ENCODE data around the gene PTRHD1. TPM values are rescaled to one million over a fixed set of nuclear protein-coding genes. Genes with fewer than 3 reads are reported as not detected.
"Not testable (repeated sequence)": the region's sequence is repeated elsewhere in the genome, so short reads cannot be mapped to it uniquely, and the experiment has no call there.

The PTRHD1 gene
- total RNA-seq, 4 donors from 2014 or later, result 30.6 to 50.9 (median 40.5) TPM

GRCh38 chr2:24813691-24814137, 20.5 kb upstream of the PTRHD1 start:
- in situ Hi-C loops (cut with MboI; ENCODE audit: low pct_ligation_motif_present in 1 of 4, low pct_unique_long_range_greater_than_20kb in 1 of 4, low sequenced_read_pairs in 3 of 4), result no loop called here
- 98 to 100% methylated on average over 2 to 4 of the region's 4 CpGs for WGBS, 2 donors (ENCODE audit: low coverage in 1 of 2)

DNA sequence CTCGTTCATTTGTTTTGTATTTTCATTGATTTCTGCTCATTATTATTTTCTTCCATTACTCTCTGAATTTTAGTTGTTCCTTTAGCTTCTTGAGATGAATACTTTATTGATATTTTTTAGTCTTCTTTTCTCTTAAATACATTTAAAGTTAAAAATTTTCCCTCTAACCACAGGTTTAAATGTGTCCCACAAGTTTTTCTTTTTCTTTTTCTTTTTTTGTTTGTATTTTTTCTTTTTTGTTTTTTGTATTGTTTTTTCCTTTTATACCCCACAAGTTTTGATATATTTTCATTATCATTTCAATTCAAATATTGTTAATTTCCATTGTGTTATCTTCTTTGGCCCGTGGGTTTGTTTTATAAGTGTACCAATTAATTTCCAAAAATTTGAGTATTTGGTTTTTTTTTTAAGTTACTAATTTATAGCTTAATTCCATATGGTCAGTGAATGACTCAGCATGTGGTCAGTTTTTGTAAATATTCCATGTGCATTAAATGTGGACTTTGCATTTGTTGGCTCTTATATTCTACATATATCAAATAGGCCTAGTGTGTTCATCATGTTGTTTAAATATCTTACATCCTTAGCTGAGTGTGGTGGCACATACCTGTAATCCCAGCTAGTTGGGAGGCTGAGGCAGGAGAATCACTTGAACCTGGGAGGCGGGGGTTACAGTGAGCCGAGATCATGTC, 16.3 kb upstream of the PTRHD1 start:
- DNase-seq, result no peak
- Histone ChIP-seq H3K27ac (no peak overlapping the region), H3K27me3 (no peaks in the 10 kb centered on the region), H3K9me3 (no peaks in the 10 kb centered on the region), H3K36me3 (no peaks in the 10 kb centered on the region), H3K4me3 (no peak overlapping the region), H3K4me1 (peaks cover 0 to 19% (median 8%) of the 10 kb centered on the region in 4 donors)
- WGBS, 2 donors (ENCODE audit: low coverage in 1 of 2), result 84 to 92% methylated on average over 4 of the region's 4 CpGs
- intact Hi-C loops (cut with DNase I; ENCODE audit: low total_unique reads) (no loop called here), in situ Hi-C loops (cut with MboI; ENCODE audit: low pct_ligation_motif_present in 1 of 4, low pct_unique_long_range_greater_than_20kb in 1 of 4, low sequenced_read_pairs in 3 of 4) (no loop called here)
- TF ChIP-seq POLR2AphosphoS5 (IDR thresholded peaks at IDR 0.05) (no peak), POLR2A (IDR thresholded peaks at IDR 0.05) (no peak), EP300 (IDR thresholded peaks at IDR 0.05; ENCODE audit: low read depth) (no peak)
- TF ChIP-seq, protein P1, sequence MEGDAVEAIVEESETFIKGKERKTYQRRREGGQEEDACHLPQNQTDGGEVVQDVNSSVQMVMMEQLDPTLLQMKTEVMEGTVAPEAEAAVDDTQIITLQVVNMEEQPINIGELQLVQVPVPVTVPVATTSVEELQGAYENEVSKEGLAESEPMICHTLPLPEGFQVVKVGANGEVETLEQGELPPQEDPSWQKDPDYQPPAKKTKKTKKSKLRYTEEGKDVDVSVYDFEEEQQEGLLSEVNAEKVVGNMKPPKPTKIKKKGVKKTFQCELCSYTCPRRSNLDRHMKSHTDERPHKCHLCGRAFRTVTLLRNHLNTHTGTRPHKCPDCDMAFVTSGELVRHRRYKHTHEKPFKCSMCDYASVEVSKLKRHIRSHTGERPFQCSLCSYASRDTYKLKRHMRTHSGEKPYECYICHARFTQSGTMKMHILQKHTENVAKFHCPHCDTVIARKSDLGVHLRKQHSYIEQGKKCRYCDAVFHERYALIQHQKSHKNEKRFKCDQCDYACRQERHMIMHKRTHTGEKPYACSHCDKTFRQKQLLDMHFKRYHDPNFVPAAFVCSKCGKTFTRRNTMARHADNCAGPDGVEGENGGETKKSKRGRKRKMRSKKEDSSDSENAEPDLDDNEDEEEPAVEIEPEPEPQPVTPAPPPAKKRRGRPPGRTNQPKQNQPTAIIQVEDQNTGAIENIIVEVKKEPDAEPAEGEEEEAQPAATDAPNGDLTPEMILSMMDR (IDR thresholded peaks at IDR 0.05), result no peak

More at GRCh38 chr2:24813691-24814137, 20.5 kb upstream of the PTRHD1 start:
- no peak overlapping the region for H3K27ac ChIP-seq
- H3K36me3 ChIP-seq, result no peaks in the 10 kb centered on the region
- TF ChIP-seq POLR2A (IDR thresholded peaks at IDR 0.05), result no peak
- no peak for TF ChIP-seq EP300 (IDR thresholded peaks at IDR 0.05; ENCODE audit: low read depth)
- TF ChIP-seq POLR2AphosphoS5 (IDR thresholded peaks at IDR 0.05), result no peak
- TF ChIP-seq, protein P1 (IDR thresholded peaks at IDR 0.05), result no peak
- no peaks in the 10 kb centered on the region for H3K4me1 ChIP-seq
- no peak overlapping the region for H3K4me3 ChIP-seq
- intact Hi-C loops (cut with DNase I; ENCODE audit: low total_unique reads), result no loop called here
- H3K27me3 ChIP-seq, result no peaks in the 10 kb centered on the region
- DNase-seq, result no peak
- no peaks in the 10 kb centered on the region for H3K9me3 ChIP-seq

- Histone ChIP-seq H3K9me3 (no peaks in the 10 kb centered on the region), H3K27me3 (no peaks in the 10 kb centered on the region), H3K4me1 (peaks cover 0 to 19% (median 8%) of the 10 kb centered on the region in 4 donors), H3K27ac (peak overlapping the region in 2 of 4 donors; percentile 8 to 21), H3K36me3 (no peaks in the 10 kb centered on the region), H3K4me3 (no peak overlapping the region)
- DNase-seq, result no peak
- in situ Hi-C loops (cut with MboI; ENCODE audit: low pct_ligation_motif_present in 1 of 4, low pct_unique_long_range_greater_than_20kb in 1 of 4, low sequenced_read_pairs in 3 of 4), result no loop called here
- intact Hi-C loops (cut with DNase I; ENCODE audit: low total_unique reads), result no loop called here
- no peak for TF ChIP-seq EP300 (IDR thresholded peaks at IDR 0.05; ENCODE audit: low read depth)
- no peak for TF ChIP-seq POLR2AphosphoS5 (IDR thresholded peaks at IDR 0.05)
- no peak for TF ChIP-seq POLR2A (IDR thresholded peaks at IDR 0.05)
- TF ChIP-seq, protein P1 (IDR thresholded peaks at IDR 0.05), result no peak
Measured at GRCh38 chr2:24806661-24807036, 13.5 kb upstream of the PTRHD1 start.

GRCh38 chr2:24805811-24806660, 12.8 kb upstream of the PTRHD1 start:
- H3K4me3 ChIP-seq; H3K27me3 ChIP-seq; H3K36me3 ChIP-seq; H3K9me3 ChIP-seq; in situ Hi-C loops (cut with MboI; ENCODE audit: low pct_ligation_motif_present in 1 of 4, low pct_unique_long_range_greater_than_20kb in 1 of 4, low sequenced_read_pairs in 3 of 4); intact Hi-C loops (cut with DNase I; ENCODE audit: low total_unique reads): not testable (repeated sequence)
- H3K4me1 ChIP-seq, result peaks cover 0 to 19% (median 8%) of the 10 kb centered on the region in 4 donors
- peak; percentile 60 for DNase-seq
- 80 to 94% methylated on average over 11 to 25 of the region's 25 CpGs for whole genome bisulfite sequencing, 2 donors (ENCODE audit: low coverage in 1 of 2)
- H3K27ac ChIP-seq, result peak overlapping the region in 2 of 4 donors; percentile 8 to 21

GRCh38 chr2:24800487-24800886, 7.3 kb upstream of the PTRHD1 start:
- 97 to 100% methylated on average over 4 to 5 of the region's 5 CpGs for WGBS, 2 donors (ENCODE audit: low coverage in 1 of 2)
- H3K4me1 ChIP-seq; H3K9me3 ChIP-seq; intact Hi-C loops (cut with DNase I; ENCODE audit: low total_unique reads); H3K4me3 ChIP-seq; H3K36me3 ChIP-seq; DNase-seq; H3K27ac ChIP-seq; in situ Hi-C loops (cut with MboI; ENCODE audit: low pct_ligation_motif_present in 1 of 4, low pct_unique_long_range_greater_than_20kb in 1 of 4, low sequenced_read_pairs in 3 of 4); H3K27me3 ChIP-seq: not testable (repeated sequence)
